Measurements from ENCODE around the gene POLDIP3. TPM values are rescaled to one million over a fixed set of nuclear protein-coding genes. Genes with fewer than 3 reads are reported as not detected.
A peak's percentile ranks its signal among the peaks of the same experiment; 100 is the strongest.

POLDIP3 gene
- total RNA-seq, 4 donors from 2014 or later, result 30.6 to 50.7 (median 37.2) TPM

GRCh38 chr22:42626951-42627625 lies 12.4 kb upstream of the POLDIP3 start:
- peaks cover 0 to 100% of the 10 kb centered on the region in 2 donors for H3K36me3 ChIP-seq
- H3K4me3 ChIP-seq, result no peak overlapping the region
- no peak overlapping the region for H3K27ac ChIP-seq
- no CpG with 5 or more reads among the region's 25 CpGs for WGBS, 2 donors (ENCODE audit: low coverage in 1 of 2)
- H3K27me3 ChIP-seq, result no peaks in the 10 kb centered on the region
- TF ChIP-seq CTCF (IDR thresholded peaks at IDR 0.05), result no peak
- no peak for TF ChIP-seq POLR2A (IDR thresholded peaks at IDR 0.05)
- TF ChIP-seq POLR2AphosphoS5 (IDR thresholded peaks at IDR 0.05), result no peak
- no peak for TF ChIP-seq EP300 (IDR thresholded peaks at IDR 0.05)
- H3K4me1 ChIP-seq, result peaks cover 0 to 38% (median 0%) of the 10 kb centered on the region in 3 donors
- H3K9me3 ChIP-seq, result no peaks in the 10 kb centered on the region
- ATAC-seq, result no peak

DNA sequence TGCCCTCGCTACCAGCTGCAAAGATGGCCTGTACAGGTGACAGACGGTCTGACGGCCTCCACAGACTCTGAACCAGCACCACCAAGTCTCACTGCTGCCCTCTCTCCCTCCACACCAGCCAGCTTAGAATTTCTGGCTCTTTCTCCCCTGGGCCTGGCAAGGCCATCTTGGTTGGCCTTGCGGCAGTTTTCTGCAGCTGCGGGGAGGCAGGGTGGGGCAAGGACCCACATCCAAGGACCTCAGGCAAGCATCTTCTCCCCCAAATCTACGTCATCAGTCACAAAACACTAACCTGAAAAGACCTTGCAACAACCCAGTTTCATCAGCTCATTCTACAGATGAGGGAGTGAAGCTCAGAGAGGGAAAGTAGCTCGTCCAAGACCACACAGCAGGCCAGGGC lies 11.7 kb upstream of the POLDIP3 start:
- no peak overlapping the region for H3K27ac ChIP-seq
- H3K9me3 ChIP-seq, result no peaks in the 10 kb centered on the region
- peaks cover 0 to 94% of the 10 kb centered on the region in 2 donors for H3K36me3 ChIP-seq
- WGBS, 2 donors (ENCODE audit: low coverage in 1 of 2), result 90 to 100% methylated on average over 1 to 3 of the region's 7 CpGs
- no peak for ATAC-seq
- no peak for TF ChIP-seq CTCF (IDR thresholded peaks at IDR 0.05)
- TF ChIP-seq POLR2AphosphoS5 (IDR thresholded peaks at IDR 0.05), result no peak
- TF ChIP-seq EP300 (IDR thresholded peaks at IDR 0.05), result no peak
- TF ChIP-seq POLR2A (IDR thresholded peaks at IDR 0.05), result no peak
- peaks cover 0 to 38% (median 0%) of the 10 kb centered on the region in 3 donors for H3K4me1 ChIP-seq
- H3K4me3 ChIP-seq, result no peak overlapping the region
- H3K27me3 ChIP-seq, result no peaks in the 10 kb centered on the region

- no peak overlapping the region for H3K27ac ChIP-seq
Observed at GRCh38 chr22:42625416-42625815, 10.7 kb upstream of the POLDIP3 start.

GRCh38 chr22:42624551-42625106 lies 9.9 kb upstream of the POLDIP3 start:
- no peak overlapping the region for H3K4me3 ChIP-seq
- H3K27me3 ChIP-seq, result no peaks in the 10 kb centered on the region
- peaks cover 0 to 88% of the 10 kb centered on the region in 2 donors for H3K36me3 ChIP-seq
- TF ChIP-seq POLR2A (IDR thresholded peaks at IDR 0.05), result no peak
- TF ChIP-seq EP300 (IDR thresholded peaks at IDR 0.05), result no peak
- no peak for TF ChIP-seq CTCF (IDR thresholded peaks at IDR 0.05)
- no peak for TF ChIP-seq POLR2AphosphoS5 (IDR thresholded peaks at IDR 0.05)
- H3K4me1 ChIP-seq, result peaks cover 0 to 43% (median 6%) of the 10 kb centered on the region in 3 donors
- H3K9me3 ChIP-seq, result no peaks in the 10 kb centered on the region
- WGBS, 2 donors (ENCODE audit: low coverage in 1 of 2), result no CpG with 5 or more reads among the region's 12 CpGs
- ATAC-seq, result no peak
- peak overlapping the region in 3 of 4 donors; percentile 49 to 64 (median 54) for H3K27ac ChIP-seq

More at GRCh38 chr22:42625416-42625815, 10.7 kb upstream of the POLDIP3 start:
- TF ChIP-seq POLR2A (IDR thresholded peaks at IDR 0.05) (no peak), POLR2AphosphoS5 (IDR thresholded peaks at IDR 0.05) (no peak), CTCF (IDR thresholded peaks at IDR 0.05) (no peak), EP300 (IDR thresholded peaks at IDR 0.05) (no peak)
- Histone ChIP-seq H3K27me3 (no peaks in the 10 kb centered on the region), H3K4me3 (no peak overlapping the region), H3K36me3 (peaks cover 0 to 88% of the 10 kb centered on the region in 2 donors), H3K4me1 (peaks cover 0 to 42% (median 6%) of the 10 kb centered on the region in 3 donors), H3K9me3 (no peaks in the 10 kb centered on the region)
- ATAC-seq, result no peak
- 72 to 78% methylated on average over 10 to 11 of the region's 15 CpGs for WGBS, 2 donors (ENCODE audit: low coverage in 1 of 2)

Data from gastroesophageal sphincter (tissue), 4 donors.